Common myeloid progenitor, CD34-positive (primary cell): Measurements from ENCODE around the gene TUBB.

Experiments
- CTCF ChIA-PET: fragments of 350-600 bp; sonication (Branson Sonifier 250); formaldehyde crosslinking; loops from one replicate; lab custom pipeline; 2021; ENCODE audit warnings: antibody characterized with exemption; lab: Charles Lee
- POLR2A ChIA-PET: fragments of 350-600 bp; sonication (Branson Sonifier 250); formaldehyde crosslinking; loops from one replicate; lab custom pipeline; 2021; ENCODE audit warnings: antibody characterized with exemption; lab: Charles Lee
- DNase-seq, 3 donors: peaks; one replicate each; pipeline versions ENCODE4 v3.0.0 to v3.0.0-alpha.2; 2013
- H3K27ac ChIP-seq, 2 experiments: 1 replicate in 1 of 2; 2 replicates in 1 of 2; pipeline ENCODE4 v1.7.0; 2013; ENCODE audit warnings: inconsistent platforms in 2 of 2, low read length in 2 of 2, mild to moderate bottlenecking in 2 of 2, low read depth in 1 of 2, moderate library complexity in 1 of 2; ENCODE audit not compliant: severe bottlenecking in 2 of 2, insufficient read depth in 1 of 2, poor library complexity in 1 of 2
- H3K27me3 ChIP-seq, 5 experiments: replicated peaks in 2 of 5; 1 replicate in 3 of 5; 2 replicates in 2 of 5; pipeline versions ENCODE4 v1.6.1 to v1.7.0; 2013; ENCODE audit warnings: low read length in 4 of 5, mild to moderate bottlenecking in 2 of 5, moderate library complexity in 2 of 5, inconsistent platforms in 1 of 5; ENCODE audit not compliant: insufficient read depth in 5 of 5, control insufficient read depth in 4 of 5
- H3K36me3 ChIP-seq, 4 experiments: 1 replicate in 2 of 4; 2 replicates in 2 of 4; pipeline versions ENCODE4 v1.6.1 to v1.7.0; 2013; ENCODE audit warnings: low read length in 3 of 4, control low read depth in 1 of 4, mild to moderate bottlenecking in 1 of 4; ENCODE audit not compliant: control insufficient read depth in 4 of 4, insufficient read depth in 4 of 4
- H3K4me1 ChIP-seq, 4 experiments: 1 replicate in 3 of 4; 2 replicates in 1 of 4; pipeline versions ENCODE4 v1.6.1 to v1.7.1; 2013; ENCODE audit warnings: low read length in 3 of 4, mild to moderate bottlenecking in 3 of 4, control low read depth in 1 of 4, inconsistent platforms in 1 of 4, moderate library complexity in 1 of 4; ENCODE audit not compliant: control insufficient read depth in 4 of 4, insufficient read depth in 4 of 4; ENCODE audit errors: control extremely low read depth in 1 of 4
- H3K4me3 ChIP-seq, 7 experiments: 1 replicate in 4 of 7; 2 replicates in 3 of 7; pipeline versions ENCODE4 v1.5.1 to v1.7.0; 2013; ENCODE audit warnings: mild to moderate bottlenecking in 7 of 7, low read length in 6 of 7, moderate library complexity in 6 of 7, inconsistent platforms in 2 of 7, low read depth in 2 of 7, control low read depth in 1 of 7; ENCODE audit not compliant: insufficient read depth in 4 of 7, control insufficient read depth in 1 of 7; ENCODE audit errors: extremely low read depth in 1 of 7
- H3K9me3 ChIP-seq, 5 experiments: 1 replicate in 4 of 5; 2 replicates in 1 of 5; pipeline versions ENCODE4 v1.6.1 to v1.7.1; 2013; ENCODE audit warnings: low read length in 4 of 5, mild to moderate bottlenecking in 2 of 5, inconsistent platforms in 1 of 5, low read depth in 1 of 5, moderate library complexity in 1 of 5; ENCODE audit not compliant: control insufficient read depth in 4 of 5, insufficient read depth in 2 of 5; ENCODE audit errors: control extremely low read depth in 1 of 5
- WGBS: methylation state at CpG from one replicate; pipeline ENCODE4 v1.1.5; 2013; ENCODE audit not compliant: insufficient coverage; 5-methylcytosine and 5-hydroxymethylcytosine counted together

TUBB gene

GRCh38 chr6:30679765-30680535, 40.2 kb upstream of the TUBB start:
- Histone ChIP-seq H3K9me3 (no peaks in the 10 kb centered on the region), H3K4me1 (peaks cover 10 to 61% (median 54%) of the 10 kb centered on the region in 4 experiments), H3K27me3 (no peaks in the 10 kb centered on the region), H3K27ac (peak overlapping the region in 1 of 2 experiments; percentile 49), H3K4me3 (peak overlapping the region in 5 of 7 experiments; percentile 9 to 88 (median 46)), H3K36me3 (peaks cover 7 to 46% (median 30%) of the 10 kb centered on the region in 4 experiments)
- 79% methylated on average over 7 of the region's 7 CpGs for WGBS
- no peak for DNase-seq
- CTCF ChIA-PET, result interaction anchor here (0.7 to 18.0 kb wide), 13 partner anchors 8 to 196 kb away, joined by 3 to 622 read pairs (median 6); partner anchors contain the start of genes DHX16, MDC1, NRM and TUBB
- POLR2A ChIA-PET, result interaction anchor here (7.4 kb wide), 1 partner anchor 41 kb away, joined by 56 read pairs; the partner anchor contains the start of gene TUBB

DNA sequence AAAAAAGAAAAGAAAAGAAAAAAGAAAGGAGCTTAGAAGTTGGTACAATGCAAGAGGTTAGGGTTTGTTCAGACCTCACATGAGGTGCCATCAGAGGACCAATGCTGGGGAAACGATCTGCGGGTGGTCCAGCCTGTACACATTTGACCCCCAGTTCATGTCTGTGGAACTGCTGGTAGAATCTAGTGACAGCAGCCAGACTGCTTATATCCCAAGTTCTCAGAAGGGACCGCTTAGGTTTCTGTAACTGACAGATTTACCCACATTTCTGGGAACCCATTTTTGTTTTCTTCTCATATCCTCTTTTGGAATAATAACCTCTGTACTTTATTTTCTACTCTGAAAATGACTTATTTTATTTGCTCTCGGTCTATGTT, 38.4 kb upstream of the TUBB start:
- H3K36me3 ChIP-seq, result peaks cover 0 to 38% (median 20%) of the 10 kb centered on the region in 4 experiments
- peaks cover 13 to 76% (median 68%) of the 10 kb centered on the region in 4 experiments for H3K4me1 ChIP-seq
- WGBS, result 13% methylated on average over 3 of the region's 4 CpGs

DNA sequence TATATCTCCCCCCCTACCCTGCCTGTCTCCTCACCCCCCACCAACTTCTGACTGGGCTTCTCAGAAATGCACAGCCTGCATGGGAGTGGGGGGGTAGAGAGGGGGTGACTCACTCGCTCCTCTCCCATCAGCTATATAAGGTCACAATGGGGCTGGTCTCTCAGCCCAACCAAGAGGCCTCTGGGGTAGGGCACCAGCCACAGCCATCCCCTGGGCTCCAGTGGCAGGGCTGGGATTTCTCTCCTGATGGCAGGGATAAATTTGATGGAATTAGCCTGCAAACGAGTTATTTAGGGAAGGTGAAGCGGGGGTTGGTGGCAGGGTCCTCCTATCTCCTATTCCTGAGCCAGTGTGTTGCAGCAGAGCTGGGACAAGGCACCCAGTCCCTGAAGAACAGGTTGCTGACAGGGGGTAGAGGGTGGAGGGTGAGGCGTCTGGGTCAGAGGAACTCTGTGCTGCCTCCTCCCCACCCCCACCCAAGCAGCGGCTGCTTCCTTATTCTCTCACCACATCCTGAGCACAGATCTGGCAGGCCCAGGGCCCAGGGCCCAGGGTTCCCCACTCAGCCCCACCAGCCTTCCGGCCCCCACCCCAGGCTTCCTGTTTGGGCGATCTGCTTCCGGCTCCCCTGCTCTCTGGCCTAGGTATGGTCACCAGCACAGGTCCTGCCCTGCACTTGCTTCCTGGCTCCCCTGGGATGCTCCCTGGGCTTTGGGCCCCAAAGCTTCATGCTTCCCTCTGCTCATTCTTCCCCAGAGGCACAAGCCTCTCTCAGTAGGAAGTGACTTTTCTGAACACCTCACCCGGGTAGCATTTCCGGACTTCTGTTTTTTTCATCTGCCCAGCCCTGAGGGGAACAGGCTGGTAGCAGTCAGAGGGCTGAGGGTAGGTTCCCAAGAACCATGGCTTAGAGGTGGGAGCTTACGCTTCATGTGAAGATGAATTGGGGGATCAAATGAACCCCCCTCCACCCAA, 37.7 kb upstream of the TUBB start:
- ChIA-PET POLR2A (interaction anchor here (0.6 to 7.4 kb wide), 7 partner anchors 8 to 67 kb away, joined by 3 to 56 read pairs (median 5); partner anchors contain the start of genes MDC1, NRM and TUBB), CTCF (interaction anchor here (0.7 to 18.0 kb wide), 5 partner anchors 7 to 40 kb away, joined by 3 to 622 read pairs (median 8); partner anchors contain the start of genes DHX16, MDC1, NRM and TUBB)
- peak; percentile 97 to 99 (median 99) for DNase-seq
- Histone ChIP-seq H3K27ac (peak overlapping the region; percentile 83 to 94), H3K4me1 (peaks cover 13 to 77% (median 72%) of the 10 kb centered on the region in 4 experiments), H3K36me3 (peaks cover 0 to 31% (median 16%) of the 10 kb centered on the region in 4 experiments), H3K9me3 (no peaks in the 10 kb centered on the region), H3K27me3 (no peaks in the 10 kb centered on the region), H3K4me3 (peak overlapping the region; percentile 23 to 96 (median 88))
- WGBS, result 0% methylated on average over 6 of the region's 11 CpGs

More for the DNA sequence above, 38.4 kb upstream of the TUBB start:
- Histone ChIP-seq H3K9me3 (no peaks in the 10 kb centered on the region), H3K4me3 (peak overlapping the region; percentile 23 to 96 (median 78)), H3K27me3 (no peaks in the 10 kb centered on the region), H3K27ac (peak overlapping the region; percentile 83 to 94)
- DNase-seq, result no peak
- ChIA-PET CTCF (interaction anchor here (0.7 to 18.0 kb wide), 8 partner anchors 8 to 41 kb away, joined by 3 to 622 read pairs (median 3); partner anchors contain the start of genes DHX16, MDC1, NRM and TUBB), POLR2A (interaction anchor here (1.2 to 7.4 kb wide), 4 partner anchors 31 to 66 kb away, joined by 4 to 56 read pairs (median 12); partner anchors contain the start of genes MDC1 and TUBB)

DNA sequence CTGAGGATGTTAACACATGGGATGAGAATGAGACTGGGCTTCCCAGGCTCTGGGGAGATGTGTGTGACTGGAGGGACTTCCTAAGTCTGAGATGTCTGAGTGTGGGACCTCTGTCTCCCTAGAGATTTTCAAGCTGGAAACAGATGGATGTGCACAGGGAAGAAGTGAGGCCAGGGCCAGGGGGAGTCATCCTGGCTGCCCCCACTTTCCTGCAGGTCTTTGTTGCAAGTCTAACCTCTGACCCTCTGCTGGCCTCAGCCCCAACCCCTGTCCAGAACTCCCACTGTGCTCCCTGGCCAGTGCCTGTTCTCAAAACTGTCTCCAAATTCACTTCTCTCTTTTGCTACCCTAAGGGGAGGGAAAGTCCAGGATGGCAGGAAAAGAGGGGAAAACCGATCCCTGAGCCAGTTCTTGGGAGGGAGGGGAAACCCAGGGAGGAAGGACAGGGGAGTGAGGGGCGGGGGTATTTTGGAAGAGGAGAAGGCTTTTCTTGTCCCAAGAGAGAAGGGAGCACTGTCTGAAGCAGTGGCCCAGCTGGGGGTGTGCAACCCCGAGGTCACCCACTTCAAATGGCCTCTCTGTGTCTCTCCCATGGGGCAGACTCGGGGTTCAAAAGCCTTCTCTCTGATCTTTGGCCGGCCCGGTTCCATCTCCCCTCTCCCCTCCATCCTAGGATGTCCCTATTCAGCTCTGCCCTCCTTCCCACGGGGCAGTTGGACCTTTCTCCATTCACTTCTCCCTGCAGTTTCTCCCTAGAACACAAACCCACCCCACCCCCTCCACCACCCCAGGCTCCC, 36.8 kb upstream of the TUBB start:
- H3K36me3 ChIP-seq, result peaks cover 0 to 29% (median 12%) of the 10 kb centered on the region in 4 experiments
- DNase-seq, result no peak
- H3K4me3 ChIP-seq, result peak overlapping the region; percentile 50 to 96 (median 88)
- CTCF ChIA-PET, result interaction anchor here (18.0 kb wide), 1 partner anchor 39 kb away, joined by 622 read pairs; the partner anchor contains the start of genes MDC1 and TUBB
- no peaks in the 10 kb centered on the region for H3K27me3 ChIP-seq
- H3K4me1 ChIP-seq, result peaks cover 13 to 86% (median 80%) of the 10 kb centered on the region in 4 experiments
- peak overlapping the region; percentile 72 to 94 for H3K27ac ChIP-seq
- POLR2A ChIA-PET, result interaction anchor here (0.6 to 7.4 kb wide), 5 partner anchors 8 to 68 kb away, joined by 3 to 56 read pairs (median 8); partner anchors contain the start of genes MDC1, NRM and TUBB
- no peaks in the 10 kb centered on the region for H3K9me3 ChIP-seq
- 2% methylated on average over 7 of the region's 7 CpGs for WGBS

DNA sequence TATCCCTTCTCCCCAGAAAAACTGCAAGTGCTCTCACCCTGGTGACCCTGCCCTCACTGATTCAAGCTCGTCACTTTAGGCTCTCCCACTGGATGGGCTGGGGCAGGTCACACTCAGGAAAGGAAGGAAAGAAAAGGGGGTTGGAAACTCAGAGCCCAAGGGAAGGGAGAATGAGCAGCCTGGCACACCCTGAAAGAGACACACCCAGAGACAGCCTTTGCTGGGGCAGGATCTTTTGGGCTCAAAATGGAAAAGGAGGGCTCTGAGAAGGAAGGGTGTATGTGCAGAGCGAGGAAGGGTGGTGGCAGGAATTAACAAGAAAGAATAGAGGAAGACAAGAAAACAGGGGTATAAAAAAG, 36.2 kb upstream of the TUBB start:
- no peaks in the 10 kb centered on the region for H3K9me3 ChIP-seq
- H3K27me3 ChIP-seq, result no peaks in the 10 kb centered on the region
- H3K4me1 ChIP-seq, result peaks cover 13 to 87% (median 84%) of the 10 kb centered on the region in 4 experiments
- ChIA-PET POLR2A (interaction anchor here (1.0 to 7.4 kb wide), 3 partner anchors 33 to 67 kb away, joined by 3 to 56 read pairs (median 15); partner anchors contain the start of genes MDC1, PPP1R10 and TUBB), CTCF (interaction anchor here (0.6 to 18.0 kb wide), 2 partner anchors 8 to 38 kb away, joined by 3 to 622 read pairs; partner anchors contain the start of genes MDC1 and TUBB)
- peaks cover 0 to 25% (median 10%) of the 10 kb centered on the region in 4 experiments for H3K36me3 ChIP-seq
- WGBS, result 0% methylated on average over 1 of the region's 2 CpGs
- peak overlapping the region; percentile 50 to 96 (median 88) for H3K4me3 ChIP-seq
- peak overlapping the region; percentile 72 to 94 for H3K27ac ChIP-seq
- DNase-seq, result peak in 1 of 3 donors; percentile 21
